Effector memory CD8-positive, alpha-beta T cell (primary cell): ENCODE measurements around the gene ZNF23.

ENCODE experiments used
- ATAC-seq: fragments of 150-1000 bp; cut with Tn5 transposase; replicated peaks from 2 replicates; pipeline ENCODE4 v1.10.0; 2021; ENCODE audit warnings: mild to moderate bottlenecking, moderate library complexity
- DNase-seq, 3 experiments: peaks; one replicate each; pipeline ENCODE4 v3.0.0; 2021
- H3K27ac Mint-ChIP-seq, 2 donors: one replicate each; pipeline ENCODE4 v1.8.0; 2022; ENCODE audit warnings: mild to moderate bottlenecking in 2 of 2, mixed read lengths in 2 of 2, moderate library complexity in 2 of 2
- H3K27me3 Mint-ChIP-seq, 2 donors: one replicate each; pipeline ENCODE4 v1.8.0; 2022; ENCODE audit warnings: mixed read lengths in 2 of 2
- H3K36me3 Mint-ChIP-seq: one replicate; pipeline ENCODE4 v1.8.0; 2022; ENCODE audit warnings: mild to moderate bottlenecking, moderate library complexity, mixed read lengths; ENCODE audit not compliant: insufficient read depth
- H3K4me1 Mint-ChIP-seq, 2 donors: one replicate each; pipeline ENCODE4 v1.8.0; 2022; ENCODE audit warnings: low read depth in 2 of 2, mixed read lengths in 2 of 2
- H3K4me3 Mint-ChIP-seq, 2 donors: one replicate each; pipeline ENCODE4 v1.8.0; 2022; ENCODE audit warnings: mild to moderate bottlenecking in 2 of 2, mixed read lengths in 2 of 2, moderate library complexity in 2 of 2
- H3K9me3 Mint-ChIP-seq, 2 donors: one replicate each; pipeline ENCODE4 v1.8.0; 2022; ENCODE audit warnings: mixed read lengths in 2 of 2

Gene ZNF23

GRCh38 chr16:71456801-71457200 is 5.2 kb downstream of the ZNF23 start:
- H3K4me3 Mint-ChIP-seq, result no peak overlapping the region
- H3K4me1 Mint-ChIP-seq, result peaks cover 3 to 13% of the 10 kb centered on the region in 2 donors
- H3K9me3 Mint-ChIP-seq, result peaks cover 0 to 5% of the 10 kb centered on the region in 2 donors
- no peak overlapping the region for H3K27ac Mint-ChIP-seq
- H3K27me3 Mint-ChIP-seq, result no peaks in the 10 kb centered on the region
- H3K36me3 Mint-ChIP-seq, result peaks cover 15% of the 10 kb centered on the region
- no peak for DNase-seq
- no peak for ATAC-seq

- peaks cover 0 to 2% of the 10 kb centered on the region in 2 donors for H3K4me1 Mint-ChIP-seq
- no peak overlapping the region for H3K4me3 Mint-ChIP-seq
- H3K9me3 Mint-ChIP-seq, result peaks cover 9 to 15% of the 10 kb centered on the region in 2 donors
- no peaks in the 10 kb centered on the region for H3K27me3 Mint-ChIP-seq
- ATAC-seq (no peak), DNase-seq (no peak)
- no peak overlapping the region for H3K27ac Mint-ChIP-seq
- peaks cover 26% of the 10 kb centered on the region for H3K36me3 Mint-ChIP-seq
Measured at GRCh38 chr16:71453036-71453435, 9.0 kb downstream of the ZNF23 start.

- H3K9me3 Mint-ChIP-seq, result peaks cover 13 to 19% of the 10 kb centered on the region in 2 donors
Measured at GRCh38 chr16:71449020-71449419, 13.0 kb downstream of the ZNF23 start.

GRCh38 chr16:71448274-71448866 is 13.7 kb downstream of the ZNF23 start:
- Mint-ChIP-seq H3K4me1 (no peaks in the 10 kb centered on the region), H3K27me3 (no peaks in the 10 kb centered on the region), H3K9me3 (peaks cover 16 to 25% of the 10 kb centered on the region in 2 donors), H3K4me3 (no peak overlapping the region), H3K27ac (no peak overlapping the region), H3K36me3 (peaks cover 20% of the 10 kb centered on the region)
- DNase-seq, result no peak
- no peak for ATAC-seq

More at GRCh38 chr16:71449020-71449419, 13.0 kb downstream of the ZNF23 start:
- DNase-seq (no peak), ATAC-seq (no peak)
- no peaks in the 10 kb centered on the region for H3K4me1 Mint-ChIP-seq
- no peaks in the 10 kb centered on the region for H3K27me3 Mint-ChIP-seq
- no peak overlapping the region for H3K4me3 Mint-ChIP-seq
- peaks cover 20% of the 10 kb centered on the region for H3K36me3 Mint-ChIP-seq
- H3K27ac Mint-ChIP-seq, result no peak overlapping the region

GRCh38 chr16:71443714-71444113 is 18.3 kb downstream of the ZNF23 start:
- H3K9me3 Mint-ChIP-seq, result peaks cover 6 to 9% of the 10 kb centered on the region in 2 donors
- no peak for DNase-seq
- H3K4me3 Mint-ChIP-seq, result no peak overlapping the region
- no peaks in the 10 kb centered on the region for H3K36me3 Mint-ChIP-seq
- ATAC-seq, result no peak
- peaks cover 8 to 24% of the 10 kb centered on the region in 2 donors for H3K27me3 Mint-ChIP-seq
- peaks cover 0 to 1% of the 10 kb centered on the region in 2 donors for H3K4me1 Mint-ChIP-seq
- H3K27ac Mint-ChIP-seq, result no peak overlapping the region

- peaks cover 0 to 1% of the 10 kb centered on the region in 2 donors for H3K4me1 Mint-ChIP-seq
- no peak within 1 kb of the TSS for H3K27ac Mint-ChIP-seq
- H3K4me3 Mint-ChIP-seq, result no peak within 1 kb of the TSS
- ATAC-seq, result no peak
- H3K27me3 Mint-ChIP-seq, result peaks cover 22 to 41% of the 10 kb centered on the region in 2 donors
- no peaks in the 10 kb centered on the region for H3K36me3 Mint-ChIP-seq
- peaks cover 6 to 9% of the 10 kb centered on the region in 2 donors for H3K9me3 Mint-ChIP-seq
- no peak for DNase-seq
Measured at GRCh38 chr16:71442051-71442440, 20.0 kb downstream of the ZNF23 start, which contains the start of gene TLE7. Gene TLE7 (minus strand): TSS chr16:71442054. CDS start chr16:71433324, 8,730 bp downstream.

GRCh38 chr16:71441348-71442050 is 20.5 kb downstream of the ZNF23 start:
- Mint-ChIP-seq H3K36me3 (no peaks in the 10 kb centered on the region), H3K4me3 (no peak overlapping the region), H3K27ac (no peak overlapping the region), H3K9me3 (peaks cover 6 to 9% of the 10 kb centered on the region in 2 donors), H3K27me3 (peaks cover 22 to 46% of the 10 kb centered on the region in 2 donors), H3K4me1 (peaks cover 0 to 1% of the 10 kb centered on the region in 2 donors)
- ATAC-seq (no peak), DNase-seq (peak in 1 of 3 experiments; percentile 12)

- ATAC-seq (no peak), DNase-seq (no peak)
- peaks cover 0 to 1% of the 10 kb centered on the region in 2 donors for H3K4me1 Mint-ChIP-seq
- H3K36me3 Mint-ChIP-seq, result no peaks in the 10 kb centered on the region
- H3K4me3 Mint-ChIP-seq, result no peak overlapping the region
- no peak overlapping the region for H3K27ac Mint-ChIP-seq
- H3K9me3 Mint-ChIP-seq, result peaks cover 4 to 9% of the 10 kb centered on the region in 2 donors
- peaks cover 24 to 53% of the 10 kb centered on the region in 2 donors for H3K27me3 Mint-ChIP-seq
Measured at GRCh38 chr16:71440669-71441347, 21.2 kb downstream of the ZNF23 start.

- Mint-ChIP-seq H3K27ac (no peak overlapping the region), H3K4me1 (peaks cover 0 to 1% of the 10 kb centered on the region in 2 donors), H3K4me3 (no peak overlapping the region), H3K9me3 (peaks cover 4 to 9% of the 10 kb centered on the region in 2 donors), H3K27me3 (peaks cover 27 to 57% of the 10 kb centered on the region in 2 donors), H3K36me3 (no peaks in the 10 kb centered on the region)
- ATAC-seq (no peak), DNase-seq (no peak)
Measured at GRCh38 chr16:71439523-71439922, 22.5 kb downstream of the ZNF23 start.

GRCh38 chr16:71436473-71436872 is 25.6 kb downstream of the ZNF23 start:
- DNase-seq (no peak), ATAC-seq (no peak)
- peak overlapping the region in 1 of 2 donors; percentile 78 for H3K27ac Mint-ChIP-seq
- no peaks in the 10 kb centered on the region for H3K9me3 Mint-ChIP-seq
- peaks cover 0 to 1% of the 10 kb centered on the region in 2 donors for H3K4me1 Mint-ChIP-seq
- no peaks in the 10 kb centered on the region for H3K36me3 Mint-ChIP-seq
- no peak overlapping the region for H3K4me3 Mint-ChIP-seq
- H3K27me3 Mint-ChIP-seq, result peaks cover 47 to 78% of the 10 kb centered on the region in 2 donors

- Mint-ChIP-seq H3K4me3 (no peak overlapping the region), H3K36me3 (no peaks in the 10 kb centered on the region), H3K27me3 (peaks cover 57 to 82% of the 10 kb centered on the region in 2 donors), H3K4me1 (no peaks in the 10 kb centered on the region), H3K9me3 (no peaks in the 10 kb centered on the region), H3K27ac (no peak overlapping the region)
- ATAC-seq, result no peak
- no peak for DNase-seq
Measured at GRCh38 chr16:71432906-71433305, 29.1 kb downstream of the ZNF23 start.

- DNase-seq, result no peak
- Mint-ChIP-seq H3K9me3 (no peaks in the 10 kb centered on the region), H3K36me3 (no peaks in the 10 kb centered on the region), H3K27ac (no peak overlapping the region), H3K4me1 (peaks cover 0 to 4% of the 10 kb centered on the region in 2 donors), H3K27me3 (peaks cover 56 to 81% of the 10 kb centered on the region in 2 donors), H3K4me3 (no peak overlapping the region)
- ATAC-seq, result no peak
Measured at GRCh38 chr16:71431991-71432390, 30.1 kb downstream of the ZNF23 start.

GRCh38 chr16:71431176-71431575 is 30.9 kb downstream of the ZNF23 start:
- Mint-ChIP-seq H3K27ac (no peak overlapping the region), H3K4me1 (peaks cover 4% of the 10 kb centered on the region in 2 donors), H3K36me3 (no peaks in the 10 kb centered on the region), H3K9me3 (no peaks in the 10 kb centered on the region), H3K27me3 (peaks cover 64 to 81% of the 10 kb centered on the region in 2 donors), H3K4me3 (no peak overlapping the region)
- DNase-seq, result no peak
- no peak for ATAC-seq
